K562 (cell line): ENCODE data around the gene KCTD6. TPM values are rescaled to one million over a fixed set of nuclear protein-coding genes. Genes with fewer than 3 reads are reported as not detected.

Experiments
- ATAC-seq: fragments of 200-7000 bp; cut with Tn5 transposase; 3 replicates; pipeline ENCODE4 v1.9.1; 2020; ENCODE audit warnings: moderate library complexity
- BruUV-seq: library from RNA; stranded (reverse); fragments of 400-500 nt; replicated peaks from 2 replicates; lab custom pipeline; 2021; lab: Mats Ljungman, UMichigan
- CTCF ChIA-PET: fragments of 300-600 bp; formaldehyde crosslinking; extraction: SDS; loops from one replicate; lab custom pipeline; 2021; ENCODE audit warnings: low intra/inter-chr PET ratio; lab: Yijun Ruan, JAX
- POLR2A ChIA-PET: fragments of 300-600, 350-650 bp; sonication (Branson Sonifier 250); formaldehyde crosslinking; extraction: SDS; loops from one replicate; lab custom pipeline; 2021; ENCODE audit warnings: antibody characterized with exemption, inconsistent platforms; lab: Yijun Ruan, JAX
- DNase-seq, 4 experiments: peaks; one replicate each; pipeline versions ENCODE4 v3.0.0 to v3.0.0-alpha.2; 2011 to 2018; ENCODE audit warnings: low spot score in 3 of 4, mixed read lengths in 3 of 4; ENCODE audit errors: extremely low read depth in 1 of 4
- FAIRE-seq: peaks from 2 replicates; lab custom pipeline; 2011; peaks lifted over from hg19 to GRCh38; lab: Jason Lieb, UNC
- H2AFZ ChIP-seq: 2 replicates; pipeline ENCODE4 v1.6.0; 2011; ENCODE audit warnings: low read depth, low read length, control low read depth, inconsistent platforms
- H3K27ac ChIP-seq: fragments of 200-600 bp; 3 replicates; pipeline ENCODE4 v1.8.0; 2011; ENCODE audit warnings: low read depth, mild to moderate bottlenecking, control low read depth, inconsistent platforms, low read length, moderate library complexity, mixed read lengths; ENCODE audit errors: extremely low read depth
- H3K27me3 ChIP-seq, 2 experiments: fragments of 300-600 bp in 1 of 2; 2 replicates in 1 of 2; 3 replicates in 1 of 2; pipeline versions ENCODE4 v1.6.0 to v1.8.0; 2011; ENCODE audit warnings: inconsistent platforms in 2 of 2, low read length in 2 of 2, mild to moderate bottlenecking in 1 of 2, mixed read lengths in 1 of 2, moderate library complexity in 1 of 2; ENCODE audit not compliant: control insufficient read depth in 2 of 2, insufficient read depth in 2 of 2
- H3K36me3 ChIP-seq: fragments of 300-600 bp; 3 replicates; pipeline ENCODE4 v1.8.0; 2011; ENCODE audit warnings: mild to moderate bottlenecking, low read length, inconsistent platforms; ENCODE audit not compliant: control insufficient read depth, insufficient read depth
- H3K4me1 ChIP-seq, 2 experiments: fragments of 200-600 bp in 1 of 2; replicated peaks in 1 of 2; 2 replicates in 1 of 2; 3 replicates in 1 of 2; pipeline versions ENCODE4 v1.5.1 to v1.8.0; 2011; ENCODE audit warnings: inconsistent platforms in 2 of 2, low read length in 2 of 2, mild to moderate bottlenecking in 1 of 2, mixed read lengths in 1 of 2, moderate library complexity in 1 of 2; ENCODE audit not compliant: control insufficient read depth in 2 of 2, insufficient read depth in 2 of 2
- H3K4me2 ChIP-seq: 2 replicates; pipeline ENCODE4 v1.6.1; 2011; ENCODE audit warnings: low read length, control low read depth, inconsistent platforms, mixed read lengths; ENCODE audit not compliant: insufficient read depth
- H3K4me3 ChIP-seq: fragments of 200-600 bp; sonication (generic), shearing (Covaris generic); 2 replicates; pipeline ENCODE4 v1.5.1; 2016; ENCODE audit warnings: control low read depth, inconsistent platforms
- H3K79me2 ChIP-seq: fragments of 200-600 bp; 3 replicates; pipeline ENCODE4 v1.8.0; 2011; ENCODE audit warnings: low read length, inconsistent platforms; ENCODE audit not compliant: control insufficient read depth, insufficient read depth
- H3K9ac ChIP-seq, 2 experiments: 2 replicates each; pipeline versions ENCODE4 v1.6.0 to v1.6.1; 2011; ENCODE audit warnings: low read depth in 2 of 2, low read length in 2 of 2, control low read depth in 1 of 2, inconsistent platforms in 1 of 2, mild to moderate bottlenecking in 1 of 2, mixed read lengths in 1 of 2; ENCODE audit not compliant: insufficient read depth in 1 of 2
- H3K9me1 ChIP-seq: one replicate; pipeline ENCODE4 v1.6.0; 2011; ENCODE audit warnings: inconsistent platforms, mild to moderate bottlenecking, low read length, moderate library complexity; ENCODE audit not compliant: control insufficient read depth, insufficient read depth
- H3K9me3 ChIP-seq: replicated peaks from 2 replicates; pipeline ENCODE4 v1.5.1; 2011; ENCODE audit warnings: low read depth, low read length, inconsistent platforms; ENCODE audit not compliant: control insufficient read depth, insufficient read depth
- H4K20me1 ChIP-seq: replicated peaks from 2 replicates; pipeline ENCODE4 v1.6.1; 2011; ENCODE audit warnings: low read length, inconsistent platforms, mixed read lengths; ENCODE audit not compliant: control insufficient read depth, insufficient read depth
- BCOR ChIP-seq: fragments of 450-650 bp; IDR thresholded peaks from 2 replicates; pipeline ENCODE4 v1.6.1; 2016
- C11orf30 ChIP-seq: fragments of 450-650 bp; IDR thresholded peaks from 2 replicates; pipeline ENCODE4 v1.6.1; 2016; ENCODE audit warnings: low read depth, mild to moderate bottlenecking
- CEBPG ChIP-seq, 3 experiments: fragments of 200-800 bp in 1 of 3; sonication (Bioruptor generic) in 1 of 3; sonication (generic) in 1 of 3; formaldehyde crosslinking in 1 of 3; IDR thresholded peaks in 2 of 3; conservative IDR thresholded peaks in 1 of 3; 2 replicates each; pipeline versions ENCODE4 v1.6.1 to v1.8.0; 2016 to 2022; ENCODE audit warnings: missing compliant biosample characterization in 2 of 3, missing genetic modification characterization in 2 of 3, mild to moderate bottlenecking in 1 of 3, missing genetic modification reagents in 1 of 3
- EP300 ChIP-seq: IDR thresholded peaks from 2 replicates; pipeline ENCODE4 v1.6.1; 2012; ENCODE audit warnings: low read length, improper control_type of control experiment
- MAFG ChIP-seq: fragments of 450-650 bp; conservative IDR thresholded peaks from 2 replicates; pipeline ENCODE4 v1.6.1; 2016; ENCODE audit warnings: missing genetic modification characterization, missing compliant biosample characterization
- NCOR1 ChIP-seq: fragments of 450-650 bp; IDR thresholded peaks from 2 replicates; pipeline ENCODE4 v1.6.1; 2016; ENCODE audit warnings: mild to moderate bottlenecking, moderate library complexity
- NFE2 ChIP-seq: IDR thresholded peaks from 2 replicates; pipeline ENCODE4 v1.6.1; 2014; ENCODE audit warnings: antibody characterized with exemption, low read depth
- POLR2G ChIP-seq: fragments of 200-400 bp; formaldehyde crosslinking; IDR thresholded peaks from 2 replicates; pipeline ENCODE4 v1.6.1; 2017; ENCODE audit warnings: low read depth, mild to moderate bottlenecking, antibody characterized with exemption, low read length, moderate library complexity
- RBM25 ChIP-seq: fragments of 200-400 bp; formaldehyde crosslinking; IDR thresholded peaks from 2 replicates; pipeline ENCODE4 v1.6.1; 2018; ENCODE audit warnings: low read length, low read depth, moderate library complexity; ENCODE audit not compliant: severe bottlenecking
- SMAD1 ChIP-seq: fragments of 150-350 bp; IDR thresholded peaks from 2 replicates; pipeline ENCODE4 v1.6.1; 2014; ENCODE audit warnings: low read length, low read depth; ENCODE audit not compliant: partially characterized antibody
- SMARCA5 ChIP-seq: fragments of 450-650 bp; IDR thresholded peaks from 2 replicates; pipeline ENCODE4 v1.6.1; 2016
- SP2 ChIP-seq: IDR thresholded peaks from 2 replicates; pipeline ENCODE4 v1.6.1; 2011; ENCODE audit warnings: mild to moderate bottlenecking, low read depth, low read length, moderate library complexity; ENCODE audit not compliant: poor library complexity, severe bottlenecking; ENCODE audit errors: extremely low read depth
- TEAD1 ChIP-seq, 2 experiments: fragments of 450-650 bp in 1 of 2; sonication (generic) in 1 of 2; formaldehyde crosslinking; IDR thresholded peaks; 2 replicates each; pipeline versions ENCODE4 v1.4.0 to v1.8.0; 2020 to 2022; ENCODE audit warnings: mild to moderate bottlenecking in 2 of 2, missing genetic modification reagents in 1 of 2
- TEAD4 ChIP-seq, 2 experiments: sonication (generic) in 1 of 2; formaldehyde crosslinking in 1 of 2; IDR thresholded peaks; 2 replicates each; pipeline versions ENCODE4 v1.6.1 to v1.8.0; 2012 to 2022; ENCODE audit warnings: borderline replicate concordance in 1 of 2, inconsistent platforms in 1 of 2, low read length in 1 of 2, mild to moderate bottlenecking in 1 of 2, missing genetic modification reagents in 1 of 2
- THAP7 ChIP-seq: fragments of 250-450 bp; sonication (Bioruptor Pico); IDR thresholded peaks from 2 replicates; pipeline ENCODE4 v1.5.0; 2021
- TRIM24 ChIP-seq, 2 experiments: fragments of 450-650 bp; IDR thresholded peaks; 2 replicates each; pipeline ENCODE4 v1.6.1; 2016
- YBX1 ChIP-seq: fragments of 450-650 bp; IDR thresholded peaks from 2 replicates; pipeline ENCODE4 v1.7.1; 2016; ENCODE audit warnings: mild to moderate bottlenecking
- ZFP36 ChIP-seq: fragments of 150-350 bp; IDR thresholded peaks from 2 replicates; pipeline ENCODE4 v1.6.1; 2018; ENCODE audit warnings: low read length, low read depth; ENCODE audit not compliant: partially characterized antibody
- ZNF197 ChIP-seq: fragments of 200-800 bp; sonication (Bioruptor generic); IDR thresholded peaks from 2 replicates; pipeline ENCODE4 v1.6.1; 2016; ENCODE audit warnings: low read depth, missing genetic modification characterization, missing compliant biosample characterization
- ZNF316 ChIP-seq: fragments of 450-650 bp; IDR thresholded peaks from 2 replicates; pipeline ENCODE4 v1.6.1; 2016
- ZNF589 ChIP-seq: fragments of 200-800 bp; sonication (Bioruptor generic); IDR thresholded peaks from 2 replicates; pipeline ENCODE4 v1.6.1; 2016; ENCODE audit warnings: low read depth, missing genetic modification characterization, missing compliant biosample characterization
- WGBS: fragments of 100-300 bp; shearing (Covaris generic); methylation state at CpG from one replicate; pipeline ENCODE4 v1.1.6; 2016; ENCODE audit warnings: low coverage, mixed read lengths; ENCODE audit not compliant: insufficient coverage; ENCODE audit errors: missing lambda C conversion rate; 5-methylcytosine and 5-hydroxymethylcytosine counted together
- in situ Hi-C: fragments of 300-500 bp; cut with MboI; formaldehyde crosslinking; loops from 4 replicates; pipeline ENCODE4 v1.15.0; 2018; ENCODE audit warnings: inconsistent platforms, mixed read lengths
- intact Hi-C: fragments of 100-400 bp; cut with micrococcal nuclease; formaldehyde crosslinking; loops from 2 replicates; pipeline ENCODE4 v1.14.2; 2022
- polyA plus RNA-seq, 8 experiments: library from polyadenylated mRNA; depleted of rRNA in 4 of 8; stranded (reverse) in 5 of 8; unstranded in 3 of 8; fragments of >200 nt; fragmentation: Nextera tagmentation in 2 of 8; fragmentation: Illumina TruSeq in 1 of 8; extraction: Ambion mirVana in 2 of 8; extraction: Trizol in 1 of 8; gene quantifications; 2 replicates each; pipeline versions ENCODE4 v1.2.1 to v1.2.3, GENCODE V29; 2011 to 2014; ENCODE audit warnings: inconsistent platforms in 1 of 8, missing spikeins in 1 of 8
- total RNA-seq, 7 experiments: library from RNA; depleted of rRNA in 6 of 7; stranded (reverse); fragments of >200 nt in 6 of 7; fragmentation: Illumina TruSeq in 2 of 7; extraction: Trizol in 2 of 7; gene quantifications; 2 replicates each; pipeline versions ENCODE4 v1.2.1 to v1.2.3, GENCODE V29; 2011 to 2021; ENCODE audit warnings: low replicate concordance in 1 of 7

KCTD6 gene
- total and polyA plus RNA-seq, 9 of the 15 experiments (the other 6 are each of a cell fraction or from before 2014, with no cell fraction given): 2.1 to 5.9 (median 4.5) TPM

GRCh38 chr3:58522759-58523425 lies 31.0 kb downstream of the KCTD6 start:
- no peak overlapping the region for H3K4me2 ChIP-seq
- no peak overlapping the region for H3K27ac ChIP-seq
- in situ Hi-C loops: no loop called here
- peaks cover 15 to 25% of the 10 kb centered on the region in 2 experiments; a peak in 4 of 5 replicates for H3K4me1 ChIP-seq
- no peaks in the 10 kb centered on the region for H3K36me3 ChIP-seq
- 28% methylated on average over 5 of the region's 5 CpGs for WGBS
- no peak overlapping the region for H3K4me3 ChIP-seq
- no peak; the same call in 2 of the 3 replicates for ATAC-seq
- FAIRE-seq: no peak
- no peak overlapping the region for H3K9ac ChIP-seq
- no peaks in the 10 kb centered on the region for H3K9me1 ChIP-seq
- H3K79me2 ChIP-seq: no peaks in the 10 kb centered on the region
- no peaks in the 10 kb centered on the region for H3K27me3 ChIP-seq
- no TSS peak for BruUV-seq
- H2AFZ ChIP-seq: no peak overlapping the region
- intact Hi-C loops: no loop called here
- peak in 2 of 4 experiments; percentile 22 to 34 for DNase-seq
- no peaks in the 10 kb centered on the region for H3K9me3 ChIP-seq
- POLR2A ChIA-PET: interaction anchor here (0.6 to 2.0 kb wide), 3 partner anchors 15 to 169 kb away, joined by 3 to 6 read pairs (median 3); no protein-coding TSS in a partner anchor
- CTCF ChIA-PET: interaction anchor here (0.7 kb wide), 1 partner anchor 9 kb away, joined by 4 read pairs; no protein-coding TSS in a partner anchor
- H4K20me1 ChIP-seq: no peaks in the 10 kb centered on the region
- TF ChIP-seq CEBPG (CRISPR knock-in tag; IDR thresholded peaks at IDR 0.05) (no peak), CEBPG (tag; conservative IDR thresholded peaks at IDR 0.05 in 1 of 2, IDR thresholded peaks at IDR 0.05 in 1 of 2) (peak; percentile 59 to 62), MAFG (tag) (peak; percentile 90), ZNF197 (CRISPR knock-in tag) (no peak), NCOR1 (peak; percentile 59), SMAD1 (no peak), ZNF589 (CRISPR knock-in tag) (no peak), TEAD1 (CRISPR knock-in tag; IDR thresholded peaks at IDR 0.05) (no peak), SMARCA5 (no peak), SP2 (no peak), POLR2G (no peak), EP300 (no peak; the same call in 1 of the 2 replicates), TRIM24 (IDR thresholded peaks at IDR 0.05) (peak in 1 of 2 experiments; percentile 39; a peak in 1 of 4 replicates), NFE2 (peak; percentile 63), YBX1 (no peak), C11orf30 (peak; percentile 83), TEAD4 (IDR thresholded peaks at IDR 0.05; ENCODE audit: low read length) (peak; percentile 66), TEAD4 (CRISPR knock-in tag; IDR thresholded peaks at IDR 0.05; ENCODE audit: borderline replicate concordance) (no peak), THAP7 (CRISPR knock-in tag) (no peak), RBM25 (peak; percentile 60), ZNF316 (peak; percentile 91), BCOR (peak; percentile 43; the same call in 1 of the 2 replicates), ZFP36 (peak; percentile 18)
